Measurements from ENCODE around the gene STRA6.

DNA sequence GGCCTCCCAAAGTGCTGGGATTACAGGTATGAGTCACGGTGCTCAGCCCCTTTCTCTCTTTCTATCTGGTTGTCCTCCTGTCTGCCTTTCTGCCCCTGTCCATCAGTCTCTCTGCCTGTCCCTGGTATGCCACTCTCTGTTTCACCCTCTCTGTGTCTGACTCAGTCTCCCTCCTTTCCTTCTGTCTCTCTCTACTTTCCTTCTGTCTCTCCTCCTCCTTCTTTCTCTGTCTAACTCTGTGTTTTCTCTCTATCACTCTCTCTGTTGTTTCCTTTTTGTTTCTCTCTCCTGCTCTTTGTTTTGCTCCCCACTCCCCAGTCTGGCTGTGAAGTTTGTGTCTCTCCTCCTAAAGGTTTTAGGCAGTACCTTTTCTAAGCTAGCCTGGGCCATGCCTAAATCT, 9.1 kb upstream of the STRA6 start:
- TF ChIP-seq, protein P1, sequence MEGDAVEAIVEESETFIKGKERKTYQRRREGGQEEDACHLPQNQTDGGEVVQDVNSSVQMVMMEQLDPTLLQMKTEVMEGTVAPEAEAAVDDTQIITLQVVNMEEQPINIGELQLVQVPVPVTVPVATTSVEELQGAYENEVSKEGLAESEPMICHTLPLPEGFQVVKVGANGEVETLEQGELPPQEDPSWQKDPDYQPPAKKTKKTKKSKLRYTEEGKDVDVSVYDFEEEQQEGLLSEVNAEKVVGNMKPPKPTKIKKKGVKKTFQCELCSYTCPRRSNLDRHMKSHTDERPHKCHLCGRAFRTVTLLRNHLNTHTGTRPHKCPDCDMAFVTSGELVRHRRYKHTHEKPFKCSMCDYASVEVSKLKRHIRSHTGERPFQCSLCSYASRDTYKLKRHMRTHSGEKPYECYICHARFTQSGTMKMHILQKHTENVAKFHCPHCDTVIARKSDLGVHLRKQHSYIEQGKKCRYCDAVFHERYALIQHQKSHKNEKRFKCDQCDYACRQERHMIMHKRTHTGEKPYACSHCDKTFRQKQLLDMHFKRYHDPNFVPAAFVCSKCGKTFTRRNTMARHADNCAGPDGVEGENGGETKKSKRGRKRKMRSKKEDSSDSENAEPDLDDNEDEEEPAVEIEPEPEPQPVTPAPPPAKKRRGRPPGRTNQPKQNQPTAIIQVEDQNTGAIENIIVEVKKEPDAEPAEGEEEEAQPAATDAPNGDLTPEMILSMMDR (IDR thresholded peaks at IDR 0.05) = no peak
- TF ChIP-seq POLR2A (IDR thresholded peaks at IDR 0.05) = no peak

Data from esophagus squamous epithelium (tissue), 4 donors.